GM23338 (cell line): ENCODE measurements around the gene SLC23A2. TPM values are rescaled to one million over a fixed set of nuclear protein-coding genes. Genes with fewer than 3 reads are reported as not detected.

Experiments used
- ATAC-seq: fragments of 200-7000 bp; cut with Tn5 transposase; 3 replicates; pipeline ENCODE4 v1.9.1; 2020
- DNase-seq: peaks from one replicate; pipeline ENCODE4 v3.0.0-alpha.2; 2015; ENCODE audit warnings: low spot score
- H2AFZ ChIP-seq: fragments of 200-600 bp; sonication (generic); 2 replicates; pipeline ENCODE4 v1.8.0; 2016; ENCODE audit warnings: antibody characterized with exemption, mild to moderate bottlenecking, moderate library complexity
- H3F3A ChIP-seq: fragments of 200-600 bp; sonication (generic); replicated peaks from 2 replicates; pipeline ENCODE4 v1.8.0; 2017; ENCODE audit warnings: antibody characterized with exemption, mixed run types, low read depth
- H3K27ac ChIP-seq: fragments of 200-600 bp; sonication (generic); 2 replicates; pipeline ENCODE4 v1.6.1; 2016; ENCODE audit warnings: low read depth
- H3K27me3 ChIP-seq: fragments of 200-600 bp; sonication (generic); 2 replicates; pipeline ENCODE4 v1.8.0; 2016; ENCODE audit warnings: mild to moderate bottlenecking, mixed run types, moderate library complexity; ENCODE audit not compliant: insufficient read depth
- H3K36me3 ChIP-seq: fragments of 200-600 bp; sonication (generic); 2 replicates; pipeline ENCODE4 v1.8.0; 2016; ENCODE audit warnings: mild to moderate bottlenecking; ENCODE audit not compliant: insufficient read depth
- H3K4me1 ChIP-seq: fragments of 200-600 bp; sonication (generic); 2 replicates; pipeline ENCODE4 v1.8.0; 2016; ENCODE audit warnings: mild to moderate bottlenecking, moderate library complexity; ENCODE audit not compliant: insufficient read depth
- H3K4me2 ChIP-seq: fragments of 200-600 bp; sonication (generic); 2 replicates; pipeline ENCODE4 v1.7.1; 2017; ENCODE audit warnings: mixed run types
- H3K4me3 ChIP-seq: fragments of 200-600 bp; sonication (generic); 2 replicates; pipeline ENCODE4 v1.6.1; 2016; ENCODE audit warnings: mixed run types
- H3K79me2 ChIP-seq: fragments of 200-600 bp; sonication (generic); replicated peaks from 2 replicates; pipeline ENCODE4 v1.8.0; 2017; ENCODE audit warnings: mild to moderate bottlenecking; ENCODE audit not compliant: insufficient read depth
- H3K9me2 ChIP-seq: fragments of 200-600 bp; sonication (generic); 2 replicates; pipeline ENCODE4 v1.8.0; 2017; ENCODE audit not compliant: insufficient read depth
- H4K20me1 ChIP-seq: fragments of 200-600 bp; sonication (generic); replicated peaks from 2 replicates; pipeline ENCODE4 v1.8.0; 2017; ENCODE audit warnings: mild to moderate bottlenecking; ENCODE audit not compliant: insufficient read depth
- H3K27ac Mint-ChIP-seq: 2 replicates; pipeline ENCODE4 v1.8.0; 2020; ENCODE audit warnings: inconsistent platforms, mild to moderate bottlenecking, moderate library complexity, mixed read lengths
- H3K27me3 Mint-ChIP-seq: 3 replicates; pipeline ENCODE4 v1.8.0; 2022; ENCODE audit warnings: low read depth, mild to moderate bottlenecking, moderate library complexity, mixed read lengths, inconsistent platforms; ENCODE audit not compliant: insufficient read depth, poor library complexity
- H3K36me3 Mint-ChIP-seq: 3 replicates; pipeline ENCODE4 v1.8.0; 2021; ENCODE audit warnings: low read depth, mild to moderate bottlenecking, inconsistent platforms, moderate library complexity, mixed read lengths
- H3K4me1 Mint-ChIP-seq: 3 replicates; pipeline ENCODE4 v1.8.0; 2020; ENCODE audit warnings: mild to moderate bottlenecking, inconsistent platforms, mixed read lengths
- H3K4me3 Mint-ChIP-seq: 3 replicates; pipeline ENCODE4 v1.8.0; 2021; ENCODE audit warnings: moderate library complexity, mild to moderate bottlenecking, inconsistent platforms, mixed read lengths
- H3K9me3 Mint-ChIP-seq: 3 replicates; pipeline ENCODE4 v1.8.0; 2020; ENCODE audit warnings: moderate library complexity, mild to moderate bottlenecking, inconsistent platforms, mixed read lengths
- EZH2 ChIP-seq: fragments of 200-600 bp; sonication (generic); IDR thresholded peaks from one replicate; pipeline ENCODE4 v1.8.0; 2017; ENCODE audit warnings: antibody characterized with exemption, mild to moderate bottlenecking, low read depth; ENCODE audit not compliant: unreplicated experiment
- JUNB ChIP-seq: IDR thresholded peaks from one replicate; pipeline ENCODE4 v1.6.1; 2016; ENCODE audit warnings: antibody characterized with exemption; ENCODE audit not compliant: unreplicated experiment
- POLR2AphosphoS5 ChIP-seq: IDR thresholded peaks from 2 replicates; pipeline ENCODE4 v1.6.1; 2016; ENCODE audit warnings: antibody characterized with exemption, low read depth
- REST ChIP-seq: IDR thresholded peaks from one replicate; pipeline ENCODE4 v1.6.1; 2018; ENCODE audit warnings: antibody characterized with exemption; ENCODE audit not compliant: unreplicated experiment
- STAT1 ChIP-seq: IDR thresholded peaks from one replicate; pipeline ENCODE4 v1.6.1; 2016; ENCODE audit warnings: antibody characterized with exemption; ENCODE audit not compliant: unreplicated experiment
- ZNF114 ChIP-seq: fragments of 250-450 bp; sonication (Bioruptor Pico); IDR thresholded peaks from 2 replicates; pipeline ENCODE4 v1.5.0; 2020; ENCODE audit warnings: mild to moderate bottlenecking, moderate library complexity
- ZNF331 ChIP-seq: fragments of 250-450 bp; sonication (Bioruptor Pico); IDR thresholded peaks from 2 replicates; pipeline ENCODE4 v1.5.0; 2020; ENCODE audit warnings: low read depth, mild to moderate bottlenecking, moderate library complexity
- ZNF462 ChIP-seq: fragments of 250-450 bp; sonication (Bioruptor Pico); IDR thresholded peaks from 2 replicates; pipeline ENCODE4 v1.5.0; 2020; ENCODE audit warnings: mild to moderate bottlenecking, moderate library complexity
- polyA plus RNA-seq: library from polyadenylated mRNA; unstranded; fragments of >200 nt; fragmentation: Nextera tagmentation; extraction: Ambion mirVana; gene quantifications from 2 replicates; pipeline ENCODE4 v1.2.1, GENCODE V29; 2016
- total RNA-seq: library from RNA; depleted of rRNA; stranded (reverse); fragments of >200 nt; shearing (Covaris generic); gene quantifications from 2 replicates; pipeline ENCODE4 v1.2.3, GENCODE V29; 2014

The SLC23A2 gene
- total and polyA plus RNA-seq, 2 experiments from 2014 or later: 4.4 to 20.2 TPM

- no peak for TF ChIP-seq REST
- TF ChIP-seq EZH2: no peak
- no peak for TF ChIP-seq JUNB
- TF ChIP-seq STAT1: no peak
- TF ChIP-seq ZNF331 (CRISPR knock-in tag): no peak
Measured at GRCh38 chr20:4811661-4812181, 189.6 kb downstream of the SLC23A2 start (continued).

- H3K36me3 Mint-ChIP-seq: no peaks in the 10 kb centered on the region; the same call in 2 of the 3 replicates
- H3K4me1 Mint-ChIP-seq: peaks cover 41% of the 10 kb centered on the region
- no peak overlapping the region for H3K4me3 Mint-ChIP-seq
Measured at GRCh38 chr20:4811257-4811656, 190.1 kb downstream of the SLC23A2 start.

More at GRCh38 chr20:4811257-4811656, 190.1 kb downstream of the SLC23A2 start:
- no peak for TF ChIP-seq POLR2AphosphoS5
- TF ChIP-seq ZNF462 (CRISPR knock-in tag): no peak
- TF ChIP-seq STAT1: no peak
- no peak for TF ChIP-seq ZNF114 (CRISPR knock-in tag)
- H3K79me2 ChIP-seq: no peaks in the 10 kb centered on the region
- H3F3A ChIP-seq: no peaks in the 10 kb centered on the region
- H3K27ac ChIP-seq: no peak overlapping the region
- DNase-seq (no peak), ATAC-seq (no peak)
- peaks cover 14% of the 10 kb centered on the region for H3K4me1 ChIP-seq
- H3K9me3 Mint-ChIP-seq: no peaks in the 10 kb centered on the region; the same call in 1 of the 3 replicates
- no peak overlapping the region for H3K4me3 ChIP-seq
- H3K27me3 Mint-ChIP-seq: peaks cover 14% of the 10 kb centered on the region
- no peak overlapping the region for H3K27ac Mint-ChIP-seq
- H3K9me2 ChIP-seq: no peaks in the 10 kb centered on the region
- no peaks in the 10 kb centered on the region for H3K36me3 ChIP-seq
- no peaks in the 10 kb centered on the region for H4K20me1 ChIP-seq
- no peaks in the 10 kb centered on the region for H3K27me3 ChIP-seq
- H2AFZ ChIP-seq: no peak overlapping the region
- H3K4me2 ChIP-seq: no peak overlapping the region
